ENCODE data around the gene MRTFA. TPM values are rescaled to one million over a fixed set of nuclear protein-coding genes. Genes with fewer than 3 reads are reported as not detected.

The MRTFA gene
- total and polyA plus RNA-seq, 2 of the 13 experiments (the other 11 are each of a cell fraction or from before 2014, with no cell fraction given): 2.4 to 8.2 TPM

DNA sequence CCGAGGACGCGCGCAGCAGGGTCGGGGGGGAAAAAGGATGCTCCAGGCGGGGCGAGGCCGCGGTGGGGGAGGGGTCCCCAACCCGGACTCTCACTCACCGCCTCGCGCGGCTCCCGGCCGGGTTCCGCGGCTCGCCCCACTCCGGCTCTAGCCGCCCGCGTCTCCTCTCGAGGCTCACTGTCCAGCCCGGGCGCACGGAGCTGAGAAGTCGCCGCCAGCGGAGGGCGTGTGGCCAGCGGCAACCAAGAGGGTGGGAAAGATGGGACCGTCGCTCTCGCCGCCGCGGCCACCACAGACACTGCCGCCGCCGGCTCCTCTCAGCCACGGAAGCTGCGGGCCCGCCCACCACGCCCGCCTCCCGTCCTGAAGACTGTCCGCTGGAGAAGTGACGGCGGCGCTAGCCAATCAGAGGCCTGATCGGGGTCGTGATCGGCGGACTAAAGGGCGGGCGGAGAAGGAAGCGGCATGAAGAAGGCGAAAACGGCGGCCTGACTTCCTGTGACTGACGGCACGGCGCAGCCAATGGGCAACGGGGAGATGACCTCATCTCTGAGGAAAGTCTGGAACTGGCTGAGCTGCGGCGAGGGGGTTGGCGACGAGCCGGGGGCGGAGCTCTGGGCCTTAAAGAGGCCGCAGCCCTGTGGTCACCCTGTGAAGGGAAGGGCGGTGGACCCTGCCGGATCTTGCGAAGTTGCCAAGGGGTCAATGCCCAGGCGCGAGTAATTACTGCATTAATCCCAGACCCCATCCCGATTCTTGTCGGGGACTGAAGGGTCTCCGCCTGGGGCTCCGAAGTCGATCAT, at the start of gene MRTFA (continued):
- TF ChIP-seq JUN (CRISPR knock-in tag; IDR thresholded peaks at IDR 0.05): peak; percentile 64; the same call in 1 of the 2 replicates
- peak; percentile 81 for TF ChIP-seq KMT2B (CRISPR knock-in tag; IDR thresholded peaks at IDR 0.05)
- 0 out of 2 replicates have a peak, but pooled peaks have one; percentile 40 for TF ChIP-seq ARHGAP35 (CRISPR knock-in tag; IDR thresholded peaks at IDR 0.05; ENCODE audit: borderline replicate concordance)
- peak; percentile 62; the same call in 1 of the 2 replicates for TF ChIP-seq ZNF740 (CRISPR knock-in tag; IDR thresholded peaks at IDR 0.05)
- TF ChIP-seq SP2 (CRISPR knock-in tag; IDR thresholded peaks at IDR 0.05): peak; percentile 100
- TF ChIP-seq, protein P1, sequence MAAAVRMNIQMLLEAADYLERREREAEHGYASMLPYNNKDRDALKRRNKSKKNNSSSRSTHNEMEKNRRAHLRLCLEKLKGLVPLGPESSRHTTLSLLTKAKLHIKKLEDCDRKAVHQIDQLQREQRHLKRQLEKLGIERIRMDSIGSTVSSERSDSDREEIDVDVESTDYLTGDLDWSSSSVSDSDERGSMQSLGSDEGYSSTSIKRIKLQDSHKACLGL (CRISPR knock-in tag; IDR thresholded peaks at IDR 0.05): peak; percentile 34; the same call in 1 of the 2 replicates
- TF ChIP-seq PHF21A (CRISPR knock-in tag; IDR thresholded peaks at IDR 0.05): no peak
- no peak for TF ChIP-seq HMG20B (CRISPR knock-in tag; conservative IDR thresholded peaks at IDR 0.05)
- TF ChIP-seq THAP9 (CRISPR knock-in tag; IDR thresholded peaks at IDR 0.05; ENCODE audit: borderline replicate concordance): no peak
- TF ChIP-seq SMARCE1 (IDR thresholded peaks at IDR 0.05; ENCODE audit: borderline replicate concordance): no peak
- peak; percentile 80 for TF ChIP-seq SKI (IDR thresholded peaks at IDR 0.05; ENCODE audit: partially characterized antibody)
- 0 out of 2 replicates have a peak, but pooled peaks have one; percentile 50 for TF ChIP-seq MZF1 (CRISPR knock-in tag; IDR thresholded peaks at IDR 0.05; ENCODE audit: borderline replicate concordance)
- peak; percentile 87 for TF ChIP-seq CREM (IDR thresholded peaks at IDR 0.05)
- no peak for TF ChIP-seq CREM (CRISPR knock-in tag; IDR thresholded peaks at IDR 0.05)

All from HepG2 (cell line).